EH (cell line): ENCODE data around the gene GOLGA6L9.
"Not testable (repeated sequence)": the region's sequence is repeated elsewhere in the genome, so short reads cannot be mapped to it uniquely, and the experiment has no call there.

Experiments
- DNase-seq: peaks from one replicate; pipeline ENCODE4 v3.0.0-alpha.2; 2015; ENCODE audit warnings: low read depth

The GOLGA6L9 gene

DNA sequence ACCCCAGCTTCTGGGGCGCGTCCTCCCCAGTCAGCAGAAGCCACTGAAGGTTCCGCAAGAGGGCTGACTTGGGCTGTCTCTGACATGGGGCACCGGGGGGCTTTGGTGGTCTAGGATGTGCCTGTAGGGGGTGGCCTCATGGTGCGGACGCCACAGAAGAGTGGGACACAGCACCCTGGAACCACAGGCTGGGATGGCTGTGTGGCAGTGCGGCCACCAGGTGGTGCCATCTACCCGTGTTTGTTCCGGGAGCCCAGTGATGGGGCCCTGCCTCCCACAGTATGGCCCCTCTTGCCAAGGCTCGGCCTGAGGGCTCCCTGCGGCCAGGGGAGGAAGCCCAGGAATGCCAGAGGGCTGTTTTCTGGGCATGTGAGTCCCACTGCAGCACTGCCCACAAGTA is 38.6 kb downstream of the GOLGA6L9 start:
- DNase-seq: not testable (repeated sequence)

- DNase-seq: not testable (repeated sequence)
Observed at GRCh38 chr15:82469381-82469780, 39.8 kb downstream of the GOLGA6L9 start.

GRCh38 chr15:82472269-82472982 is 42.8 kb downstream of the GOLGA6L9 start:
- DNase-seq: peak; percentile 11

GRCh38 chr15:82474596-82475325 is 45.1 kb downstream of the GOLGA6L9 start:
- not testable (repeated sequence) for DNase-seq

GRCh38 chr15:82475345-82475967 is 45.8 kb downstream of the GOLGA6L9 start:
- not testable (repeated sequence) for DNase-seq

GRCh38 chr15:82476697-82477342 is 47.2 kb downstream of the GOLGA6L9 start:
- DNase-seq: not testable (repeated sequence)

- not testable (repeated sequence) for DNase-seq
Observed at GRCh38 chr15:82477343-82478057, 47.9 kb downstream of the GOLGA6L9 start.
